IMR-90 (cell line): ENCODE results near the gene KRTAP10-6. TPM values are rescaled to one million over a fixed set of nuclear protein-coding genes. Genes with fewer than 3 reads are reported as not detected.
"Not testable (repeated sequence)": the region's sequence is repeated elsewhere in the genome, so short reads cannot be mapped to it uniquely, and the experiment has no call there.

Experiments
- ATAC-seq: fragments of 200-7000 bp; cut with Tn5 transposase; 2 replicates; pipeline ENCODE4 v1.9.1; 2020; ENCODE audit warnings: low read depth, mild to moderate bottlenecking, moderate library complexity
- BruUV-seq: library from RNA; stranded (reverse); fragments of 400-500 nt; replicated peaks from 2 replicates; lab custom pipeline; 2021; lab: Mats Ljungman, UMichigan
- CTCF ChIA-PET: fragments of 300-600 bp; formaldehyde crosslinking; extraction: SDS; loops from one replicate; lab custom pipeline; 2021; ENCODE audit warnings: antibody characterized with exemption; lab: Yijun Ruan, JAX
- POLR2A ChIA-PET: fragments of 300-600 bp; sonication (Branson Sonifier 250); formaldehyde crosslinking; loops from one replicate; lab custom pipeline; 2022; ENCODE audit warnings: antibody characterized with exemption; ENCODE audit not compliant: unreplicated experiment; lab: Charles Lee
- DNase-seq: peaks from one replicate; pipeline ENCODE4 v3.0.0; 2013
- H2AFZ ChIP-seq: replicated peaks from 2 replicates; pipeline ENCODE3; 2013; ENCODE audit warnings: low read length, mild to moderate bottlenecking; ENCODE audit not compliant: poor library complexity
- H2AK5ac ChIP-seq: 2 replicates; pipeline ENCODE4 v1.6.1; 2013; ENCODE audit warnings: low read depth, low read length, inconsistent platforms
- H2AK9ac ChIP-seq: replicated peaks from 2 replicates; pipeline ENCODE3; 2013; ENCODE audit warnings: mild to moderate bottlenecking, low read depth, low read length, moderate library complexity; ENCODE audit not compliant: poor library complexity
- H2BK120ac ChIP-seq: 2 replicates; pipeline ENCODE4 v1.6.1; 2013; ENCODE audit warnings: low read depth, low read length, inconsistent platforms
- H2BK15ac ChIP-seq: 3 replicates; pipeline ENCODE4 v1.6.1; 2013; ENCODE audit warnings: low read depth, low read length, inconsistent platforms
- H2BK20ac ChIP-seq: 2 replicates; pipeline ENCODE4 v1.6.1; 2013; ENCODE audit warnings: low read depth, mild to moderate bottlenecking, inconsistent platforms, low read length, moderate library complexity
- H2BK5ac ChIP-seq: 2 replicates; pipeline ENCODE4 v1.6.1; 2013; ENCODE audit warnings: mild to moderate bottlenecking, low read depth, low read length, inconsistent platforms; ENCODE audit not compliant: poor library complexity, severe bottlenecking
- H3K14ac ChIP-seq: replicated peaks from 2 replicates; pipeline ENCODE4 v1.6.1; 2013; ENCODE audit warnings: low read depth, low read length, inconsistent platforms
- H3K18ac ChIP-seq: 2 replicates; pipeline ENCODE4 v1.6.1; 2013; ENCODE audit warnings: low read depth, low read length, control low read depth
- H3K23ac ChIP-seq: 2 replicates; pipeline ENCODE4 v1.6.1; 2013; ENCODE audit warnings: low read depth, low read length, inconsistent platforms
- H3K27ac ChIP-seq: 2 replicates; pipeline ENCODE4 v1.5.1; 2013; ENCODE audit warnings: mild to moderate bottlenecking, control low read depth, low read length; ENCODE audit not compliant: insufficient read depth
- H3K27me3 ChIP-seq: 2 replicates; pipeline ENCODE4 v1.6.1; 2013; ENCODE audit warnings: low read length; ENCODE audit not compliant: control insufficient read depth, insufficient read depth
- H3K36me3 ChIP-seq: 2 replicates; pipeline ENCODE4 v1.6.1; 2013; ENCODE audit warnings: low read length, mixed read lengths; ENCODE audit not compliant: control insufficient read depth, insufficient read depth
- H3K4ac ChIP-seq: 2 replicates; pipeline ENCODE4 v1.6.1; 2013; ENCODE audit warnings: low read depth, low read length, inconsistent platforms
- H3K4me1 ChIP-seq: 2 replicates; pipeline ENCODE4 v1.6.1; 2013; ENCODE audit warnings: low read length, mixed read lengths; ENCODE audit not compliant: control insufficient read depth, insufficient read depth
- H3K4me2 ChIP-seq: 2 replicates; pipeline ENCODE4 v1.6.1; 2013; ENCODE audit warnings: low read depth, mild to moderate bottlenecking, control low read depth, low read length, moderate library complexity
- H3K4me3 ChIP-seq: 2 replicates; pipeline ENCODE4 v1.5.1; 2013; ENCODE audit warnings: low read depth, mild to moderate bottlenecking, control low read depth, low read length, moderate library complexity; ENCODE audit not compliant: insufficient read depth
- H3K56ac ChIP-seq: 2 replicates; pipeline ENCODE4 v1.6.1; 2013; ENCODE audit warnings: low read length, inconsistent platforms; ENCODE audit not compliant: insufficient read depth; ENCODE audit errors: extremely low read depth
- H3K79me1 ChIP-seq, 2 experiments: 2 replicates each; pipeline ENCODE4 v1.6.1; 2013; ENCODE audit warnings: low read length in 2 of 2, inconsistent platforms in 1 of 2, low read depth in 1 of 2
- H3K9ac ChIP-seq: 2 replicates; pipeline ENCODE4 v1.6.1; 2013; ENCODE audit warnings: low read depth, low read length, control low read depth
- H3K9me1 ChIP-seq: 2 replicates; pipeline ENCODE4 v1.6.1; 2013; ENCODE audit warnings: low read length, inconsistent platforms; ENCODE audit not compliant: insufficient read depth
- H3K9me3 ChIP-seq: 2 replicates; pipeline ENCODE4 v1.6.1; 2013; ENCODE audit warnings: low read length; ENCODE audit not compliant: control insufficient read depth, insufficient read depth
- H4K20me1 ChIP-seq: 2 replicates; pipeline ENCODE4 v1.6.1; 2013; ENCODE audit warnings: low read length, inconsistent platforms; ENCODE audit not compliant: insufficient read depth
- H4K5ac ChIP-seq: 2 replicates; pipeline ENCODE4 v1.6.1; 2013; ENCODE audit warnings: mild to moderate bottlenecking, low read depth, low read length, control low read depth
- H4K8ac ChIP-seq, 2 experiments: 2 replicates each; pipeline ENCODE4 v1.6.1; 2013; ENCODE audit warnings: low read depth in 2 of 2, low read length in 2 of 2, control low read depth in 1 of 2, inconsistent platforms in 1 of 2
- H4K91ac ChIP-seq: 2 replicates; pipeline ENCODE4 v1.6.1; 2013; ENCODE audit warnings: low read depth, low read length, inconsistent platforms; ENCODE audit not compliant: insufficient read depth
- BHLHE40 ChIP-seq: fragments of 150-350 bp; IDR thresholded peaks from 2 replicates; pipeline ENCODE4 v1.6.1; 2016; ENCODE audit warnings: mild to moderate bottlenecking, low read depth, low read length
- FOS ChIP-seq: fragments of 150-350 bp; IDR thresholded peaks from 2 replicates; pipeline ENCODE4 v1.6.1; 2016; ENCODE audit warnings: low read depth, low read length
- MXI1 ChIP-seq: IDR thresholded peaks from 2 replicates; pipeline ENCODE4 v1.6.1; 2012; ENCODE audit warnings: low read depth, mild to moderate bottlenecking, low read length, moderate library complexity, borderline replicate concordance
- POLR2A ChIP-seq: IDR thresholded peaks from 2 replicates; pipeline ENCODE4 v1.6.1; 2012; ENCODE audit warnings: mild to moderate bottlenecking, low read depth, low read length
- WGBS, 2 experiments: methylation state at CpG; one replicate each; pipeline versions ENCODE4 v1.1.5 to v1.1.7; 2013; ENCODE audit warnings: missing lambda C conversion rate in 2 of 2; ENCODE audit not compliant: insufficient read length in 1 of 2; ENCODE audit errors: extremely low coverage in 2 of 2; 5-methylcytosine and 5-hydroxymethylcytosine counted together
- dilution Hi-C: fragments of 300-500 bp; cut with HindIII; formaldehyde crosslinking; loops from one replicate; pipeline ENCODE4 v1.14.3; 2018; ENCODE audit warnings: low sequenced_read_pairs; ENCODE audit not compliant: unreplicated experiment
- in situ Hi-C: fragments of 300-500 bp; cut with MboI; formaldehyde crosslinking; loops from 3 replicates; pipeline ENCODE4 v1.14.3; 2019; ENCODE audit warnings: low sequenced_read_pairs, inconsistent platforms, mixed read lengths
- intact Hi-C: fragments of 100-400 bp; cut with micrococcal nuclease; formaldehyde crosslinking; loops from 2 replicates; pipeline ENCODE4 v1.10.0; 2022
- polyA plus RNA-seq, 3 experiments: library from polyadenylated mRNA; depleted of rRNA; stranded (reverse); fragments of >200 nt; gene quantifications; 2 replicates each; pipeline ENCODE4 v1.2.3, GENCODE V29; 2012; ENCODE audit warnings: low replicate concordance in 1 of 3
- total RNA-seq: library from RNA; depleted of rRNA; stranded (reverse); fragments of >200 nt; gene quantifications from 2 replicates; pipeline ENCODE4 v1.2.3, GENCODE V29; 2012
- TF ChIP-seq, protein P1 (sequence below): fragments of 150-350 bp; IDR thresholded peaks from 2 replicates; pipeline ENCODE4 v1.6.1; 2016; ENCODE audit warnings: low read depth, mild to moderate bottlenecking, low read length, moderate library complexity, borderline replicate concordance
- TF ChIP-seq, protein P2 (sequence below): fragments of 150-350 bp; IDR thresholded peaks from 2 replicates; pipeline ENCODE4 v1.6.1; 2017; ENCODE audit warnings: mild to moderate bottlenecking, antibody characterized with exemption, low read length, low read depth

Gene KRTAP10-6
- total and polyA plus RNA-seq, 2 of the 4 experiments (the other 2 are of a cell fraction) = not detected

DNA sequence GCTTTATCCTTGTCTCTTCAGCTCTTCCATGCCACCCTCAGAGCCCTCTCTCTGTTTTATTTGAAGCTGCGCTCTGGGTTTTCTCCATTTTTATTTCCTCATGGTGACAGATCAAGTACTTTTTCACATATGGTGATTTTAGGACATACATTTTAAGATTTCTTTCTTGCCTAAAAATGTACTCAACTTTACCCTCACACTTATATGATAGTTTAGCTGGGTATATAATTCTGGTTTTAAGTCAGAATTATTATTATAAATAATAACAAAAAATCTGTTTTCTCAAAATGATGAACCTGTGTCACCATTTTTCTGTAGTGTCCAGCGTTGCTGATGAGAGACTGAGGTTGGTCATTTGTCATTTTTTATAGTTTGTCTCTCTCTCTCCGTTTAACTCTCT, 11.1 kb downstream of the KRTAP10-6 start:
- Histone ChIP-seq H4K8ac (no peak overlapping the region), H3K23ac (no peak overlapping the region), H4K5ac (no peak overlapping the region), H2AK5ac (no peak overlapping the region), H3K9me3 (peaks cover 11% of the 10 kb centered on the region), H2AK9ac (no peak overlapping the region), H3K56ac (no peak overlapping the region), H3K27me3 (peaks cover 3% of the 10 kb centered on the region; the same call in 1 of the 2 replicates), H3K36me3 (no peaks in the 10 kb centered on the region), H2BK120ac (no peak overlapping the region), H2BK20ac (no peak overlapping the region), H3K9me1 (no peaks in the 10 kb centered on the region), H4K20me1 (no peaks in the 10 kb centered on the region), H3K9ac (no peak overlapping the region), H4K91ac (no peak overlapping the region), H3K27ac (no peak overlapping the region), H3K18ac (no peak overlapping the region), H3K4me2 (no peak overlapping the region), H2BK15ac (no peak overlapping the region), H3K4ac (no peak overlapping the region), H3K79me1 (no peaks in the 10 kb centered on the region), H2BK5ac (no peak overlapping the region), H3K4me1 (no peaks in the 10 kb centered on the region), H3K14ac (no peak overlapping the region), H2AFZ (no peak overlapping the region), H3K4me3 (no peak overlapping the region)
- dilution Hi-C loops = no loop called here
- in situ Hi-C loops = no loop called here
- POLR2A ChIA-PET = no interaction called here
- intact Hi-C loops = no loop called here
- TF ChIP-seq POLR2A (no peak), BHLHE40 (no peak), MXI1 (no peak), FOS (no peak)
- TF ChIP-seq, protein P1, sequence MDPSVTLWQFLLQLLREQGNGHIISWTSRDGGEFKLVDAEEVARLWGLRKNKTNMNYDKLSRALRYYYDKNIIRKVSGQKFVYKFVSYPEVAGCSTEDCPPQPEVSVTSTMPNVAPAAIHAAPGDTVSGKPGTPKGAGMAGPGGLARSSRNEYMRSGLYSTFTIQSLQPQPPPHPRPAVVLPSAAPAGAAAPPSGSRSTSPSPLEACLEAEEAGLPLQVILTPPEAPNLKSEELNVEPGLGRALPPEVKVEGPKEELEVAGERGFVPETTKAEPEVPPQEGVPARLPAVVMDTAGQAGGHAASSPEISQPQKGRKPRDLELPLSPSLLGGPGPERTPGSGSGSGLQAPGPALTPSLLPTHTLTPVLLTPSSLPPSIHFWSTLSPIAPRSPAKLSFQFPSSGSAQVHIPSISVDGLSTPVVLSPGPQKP = no peak
- TF ChIP-seq, protein P2, sequence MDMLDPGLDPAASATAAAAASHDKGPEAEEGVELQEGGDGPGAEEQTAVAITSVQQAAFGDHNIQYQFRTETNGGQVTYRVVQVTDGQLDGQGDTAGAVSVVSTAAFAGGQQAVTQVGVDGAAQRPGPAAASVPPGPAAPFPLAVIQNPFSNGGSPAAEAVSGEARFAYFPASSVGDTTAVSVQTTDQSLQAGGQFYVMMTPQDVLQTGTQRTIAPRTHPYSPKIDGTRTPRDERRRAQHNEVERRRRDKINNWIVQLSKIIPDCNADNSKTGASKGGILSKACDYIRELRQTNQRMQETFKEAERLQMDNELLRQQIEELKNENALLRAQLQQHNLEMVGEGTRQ = no peak
- DNase-seq = no peak
- no TSS peak for BruUV-seq
- no peak for ATAC-seq
- WGBS, 2 experiments = no CpG with 5 or more reads among the region's 3 CpGs
- CTCF ChIA-PET = no interaction called here

DNA sequence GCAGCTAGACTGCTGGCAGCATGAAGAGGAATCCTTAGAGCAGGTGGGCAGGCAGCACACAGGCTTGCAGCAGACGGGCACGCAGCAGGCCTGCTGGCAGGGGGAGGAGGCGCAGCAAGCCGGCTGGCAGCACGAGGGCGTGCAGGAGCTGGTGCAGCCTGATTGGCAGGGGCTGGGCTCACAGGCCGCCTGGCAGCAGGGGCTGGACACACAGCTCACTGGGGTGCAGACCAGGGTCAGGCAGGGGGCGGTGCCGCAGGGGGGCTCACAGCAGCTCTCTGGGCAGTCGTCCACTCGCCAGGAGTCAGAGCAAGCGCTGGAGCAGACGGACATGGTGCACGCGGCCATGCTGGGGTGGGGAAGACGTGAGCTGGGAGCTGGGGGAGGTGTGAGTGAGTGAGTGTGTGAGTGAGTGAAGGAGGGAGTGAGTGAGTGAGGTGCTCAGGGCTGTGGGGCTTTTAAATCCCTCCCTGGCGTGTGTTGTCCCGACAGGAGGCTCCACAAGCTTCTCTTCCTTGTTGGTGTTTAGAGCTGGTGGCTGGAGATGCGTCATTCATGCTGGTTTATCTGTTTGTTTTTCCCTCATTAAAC, 12.0 kb downstream of the KRTAP10-6 start, which contains the start of gene KRTAP10-5:
Gene KRTAP10-5 (minus strand): TSS at position 374 of the 591 bp plus-strand sequence. CDS start 26 bp downstream, at position 348.
- H3K23ac ChIP-seq, BruUV-seq, H3K14ac ChIP-seq, H3K56ac ChIP-seq, H4K8ac ChIP-seq, CTCF ChIA-PET, H4K20me1 ChIP-seq, H2AK9ac ChIP-seq, H3K4ac ChIP-seq, H2AK5ac ChIP-seq, H4K91ac ChIP-seq, H4K5ac ChIP-seq, H3K4me1 ChIP-seq, H2BK120ac ChIP-seq, H2AFZ ChIP-seq, dilution Hi-C loops, H3K27ac ChIP-seq, H3K18ac ChIP-seq, DNase-seq, H2BK15ac ChIP-seq, H3K27me3 ChIP-seq, H2BK20ac ChIP-seq, H3K4me3 ChIP-seq, H3K9me1 ChIP-seq, H2BK5ac ChIP-seq, H3K4me2 ChIP-seq, POLR2A ChIA-PET, H3K36me3 ChIP-seq, in situ Hi-C loops, ATAC-seq, H3K79me1 ChIP-seq, H3K9ac ChIP-seq, intact Hi-C loops: not testable (repeated sequence)
- H3K9me3 ChIP-seq = peaks cover 11% of the 10 kb centered on the region
- 35% methylated on average over 6 of the region's 19 CpGs; no CpG with 5 or more reads in 1 of the 2 experiments for WGBS, 2 experiments
